Colonic mucosa (tissue), 4 donors: ENCODE results near the gene MARK1. TPM values are rescaled to one million over a fixed set of nuclear protein-coding genes. Genes with fewer than 3 reads are reported as not detected.

Source experiments
- DNase-seq: peaks from one replicate; pipeline ENCODE4 v3.0.0-alpha.2; 2020
- H3K27ac ChIP-seq: fragments of 200-600 bp; one replicate; pipeline ENCODE4 v1.8.0; 2021
- H3K27me3 ChIP-seq: fragments of 200-600 bp; one replicate; pipeline ENCODE4 v1.8.0; 2021
- H3K36me3 ChIP-seq: fragments of 200-600 bp; one replicate; pipeline ENCODE4 v1.8.0; 2021
- H3K4me1 ChIP-seq: fragments of 200-600 bp; one replicate; pipeline ENCODE4 v1.8.0; 2021; ENCODE audit warnings: mild to moderate bottlenecking
- H3K4me3 ChIP-seq: fragments of 200-600 bp; one replicate; pipeline ENCODE4 v1.8.0; 2021
- H3K9ac ChIP-seq, 2 donors: one replicate each; pipeline ENCODE4 v1.7.0; 2013; ENCODE audit warnings: control low read depth in 2 of 2, low read depth in 2 of 2, low read length in 2 of 2
- H3K9me3 ChIP-seq: fragments of 200-600 bp; one replicate; pipeline ENCODE4 v1.8.0; 2021
- intact Hi-C: fragments of 100-400 bp; cut with DNase I; formaldehyde crosslinking; loops from one replicate; pipeline ENCODE4 v1.14.1; 2022
- total RNA-seq, 2 donors: library from RNA; stranded (reverse); fragmentation: NEBNext Ultra II Directional in 1 of 2; extraction: Animal tissue kit (Norgen Biotek cat#: 25700) in 1 of 2; gene quantifications; one replicate each; pipeline ENCODE4 v1.2.1, GENCODE V29; 2021
- TF ChIP-seq, protein P1 (sequence below): fragments of 200-600 bp; IDR thresholded peaks from one replicate; pipeline ENCODE4 v1.8.0; 2022; ENCODE audit warnings: antibody characterized with exemption, mild to moderate bottlenecking
- donor health status: healthy.
- donor health status: DM: no; HTN: no; CAD: no.
- donor health status: DM: no; HTN: no; CAD: no.

MARK1 gene
- total RNA-seq, 2 donors from 2014 or later, result 1.8 to 3.3 TPM

DNA sequence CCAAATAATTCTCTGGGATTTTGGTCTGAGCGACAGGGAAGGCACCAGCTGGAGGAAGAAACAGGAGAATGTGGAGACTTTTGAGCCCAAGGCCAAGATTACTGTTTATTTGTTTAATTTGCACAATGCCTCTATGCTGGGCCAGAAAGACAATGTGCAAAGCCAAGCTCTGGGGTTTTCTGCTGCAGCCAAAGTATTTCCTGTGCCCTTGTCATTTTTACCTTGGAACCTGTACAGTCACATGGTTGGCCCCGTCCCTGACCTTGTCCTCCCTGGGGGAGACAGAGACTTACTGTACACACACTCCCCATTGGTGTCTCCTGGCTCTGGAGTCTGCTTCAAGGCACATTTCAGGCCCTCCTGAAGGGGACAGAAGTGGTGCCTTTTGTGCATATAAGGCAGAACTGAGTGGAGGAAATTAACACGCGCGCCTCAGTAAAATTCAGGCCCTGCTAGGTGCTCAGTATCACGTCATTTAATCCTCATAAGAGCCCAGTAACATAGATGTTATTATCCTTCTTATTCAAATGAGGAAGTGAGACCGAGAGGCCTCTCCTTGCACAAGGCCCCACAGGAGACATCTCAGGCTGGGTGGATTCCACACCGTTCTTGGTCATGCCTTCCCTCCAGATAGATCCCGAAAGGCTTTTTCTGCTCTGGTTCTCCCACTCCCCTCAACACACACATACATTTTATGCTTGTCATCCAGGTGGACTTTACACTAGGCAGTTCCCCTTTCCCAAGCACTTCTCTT, 183.3 kb downstream of the MARK1 start:
- Histone ChIP-seq H3K4me1 (no peaks in the 10 kb centered on the region), H3K36me3 (no peaks in the 10 kb centered on the region), H3K27me3 (no peaks in the 10 kb centered on the region), H3K9ac (no peak overlapping the region), H3K27ac (no peak overlapping the region), H3K9me3 (no peaks in the 10 kb centered on the region), H3K4me3 (no peak overlapping the region)
- TF ChIP-seq, protein P1, sequence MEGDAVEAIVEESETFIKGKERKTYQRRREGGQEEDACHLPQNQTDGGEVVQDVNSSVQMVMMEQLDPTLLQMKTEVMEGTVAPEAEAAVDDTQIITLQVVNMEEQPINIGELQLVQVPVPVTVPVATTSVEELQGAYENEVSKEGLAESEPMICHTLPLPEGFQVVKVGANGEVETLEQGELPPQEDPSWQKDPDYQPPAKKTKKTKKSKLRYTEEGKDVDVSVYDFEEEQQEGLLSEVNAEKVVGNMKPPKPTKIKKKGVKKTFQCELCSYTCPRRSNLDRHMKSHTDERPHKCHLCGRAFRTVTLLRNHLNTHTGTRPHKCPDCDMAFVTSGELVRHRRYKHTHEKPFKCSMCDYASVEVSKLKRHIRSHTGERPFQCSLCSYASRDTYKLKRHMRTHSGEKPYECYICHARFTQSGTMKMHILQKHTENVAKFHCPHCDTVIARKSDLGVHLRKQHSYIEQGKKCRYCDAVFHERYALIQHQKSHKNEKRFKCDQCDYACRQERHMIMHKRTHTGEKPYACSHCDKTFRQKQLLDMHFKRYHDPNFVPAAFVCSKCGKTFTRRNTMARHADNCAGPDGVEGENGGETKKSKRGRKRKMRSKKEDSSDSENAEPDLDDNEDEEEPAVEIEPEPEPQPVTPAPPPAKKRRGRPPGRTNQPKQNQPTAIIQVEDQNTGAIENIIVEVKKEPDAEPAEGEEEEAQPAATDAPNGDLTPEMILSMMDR, result no peak
- intact Hi-C loops, result no loop called here
- DNase-seq, result no peak

Other genes with a start within 250 kb of the MARK1 start
- 10 to 100 TPM; 29.4 to 80.6 TPM for gene C1orf115, start 162.2 kb downstream of the MARK1 start, total RNA-seq
- gene MTARC2, start 220.2 kb downstream of the MARK1 start, total RNA-seq, result 10 to 100 TPM; 28.1 to 32.3 TPM